Natural killer cell (primary cell): ENCODE measurements around the gene TLK1. TPM values are rescaled to one million over a fixed set of nuclear protein-coding genes. Genes with fewer than 3 reads are reported as not detected.

Source experiments
- ATAC-seq, 3 donors: fragments of 150-1000 bp in 2 of 3; fragments of 200-7000 bp in 1 of 3; cut with Tn5 transposase; 1 replicate in 1 of 3; 2 replicates in 2 of 3; pipeline ENCODE4 v1.10.0; 2021; ENCODE audit warnings: mild to moderate bottlenecking in 2 of 3, moderate library complexity in 2 of 3
- DNase-seq, 2 donors: peaks; one replicate each; pipeline versions ENCODE4 v3.0.0 to v3.0.0-alpha.2; 2013 to 2021; ENCODE audit warnings: mixed read lengths in 1 of 2
- H3K27ac ChIP-seq: one replicate; pipeline ENCODE4 v1.5.1; 2013; ENCODE audit warnings: mild to moderate bottlenecking, low read length
- H3K27me3 ChIP-seq: one replicate; pipeline ENCODE4 v1.6.1; 2013; ENCODE audit warnings: low read length; ENCODE audit not compliant: control insufficient read depth, insufficient read depth
- H3K36me3 ChIP-seq: one replicate; pipeline ENCODE4 v1.6.1; 2013; ENCODE audit warnings: low read length; ENCODE audit not compliant: control insufficient read depth, insufficient read depth
- H3K4me1 ChIP-seq: one replicate; pipeline ENCODE4 v1.6.1; 2013; ENCODE audit warnings: low read length; ENCODE audit not compliant: control insufficient read depth, insufficient read depth
- H3K4me3 ChIP-seq: one replicate; pipeline ENCODE4 v1.5.1; 2013; ENCODE audit warnings: low read length
- H3K9me3 ChIP-seq: one replicate; pipeline ENCODE4 v1.6.1; 2013; ENCODE audit warnings: low read length; ENCODE audit not compliant: control insufficient read depth, insufficient read depth
- H3K27ac Mint-ChIP-seq, 2 donors: one replicate each; pipeline ENCODE4 v1.8.0; 2022; ENCODE audit warnings: mild to moderate bottlenecking in 2 of 2, mixed read lengths in 2 of 2, moderate library complexity in 1 of 2
- H3K27me3 Mint-ChIP-seq, 2 donors: one replicate each; pipeline ENCODE4 v1.8.0; 2022; ENCODE audit warnings: low read depth in 2 of 2, mixed read lengths in 2 of 2
- H3K36me3 Mint-ChIP-seq: one replicate; pipeline ENCODE4 v1.8.0; 2022; ENCODE audit warnings: mixed read lengths
- H3K4me1 Mint-ChIP-seq, 2 donors: one replicate each; pipeline ENCODE4 v1.8.0; 2022; ENCODE audit warnings: mixed read lengths in 2 of 2
- H3K4me3 Mint-ChIP-seq: one replicate; pipeline ENCODE4 v1.8.0; 2022; ENCODE audit warnings: mild to moderate bottlenecking, moderate library complexity, mixed read lengths
- H3K9me3 Mint-ChIP-seq, 2 donors: one replicate each; pipeline ENCODE4 v1.8.0; 2022; ENCODE audit warnings: mixed read lengths in 2 of 2
- WGBS: methylation state at CpG from one replicate; pipeline ENCODE4 v1.1.7; 2013; ENCODE audit warnings: missing lambda C conversion rate; ENCODE audit not compliant: insufficient coverage; 5-methylcytosine and 5-hydroxymethylcytosine counted together
- intact Hi-C: fragments of 100-400 bp; cut with micrococcal nuclease; formaldehyde crosslinking; loops from one replicate; pipeline ENCODE4 v1.14.2; 2022
- total RNA-seq, 4 donors: library from RNA; stranded (reverse); fragments of 120-200 nt in 1 of 4; gene quantifications; one replicate each; pipeline versions ENCODE4 v1.2.3 to v1.2.4, GENCODE V29; 2013 to 2022
- TF ChIP-seq, protein P1 (sequence below): fragments of 200-600 bp; IDR thresholded peaks from one replicate; pipeline ENCODE4 v1.8.0; 2022; ENCODE audit warnings: antibody characterized with exemption

The TLK1 gene
- total RNA-seq, 3 donors from 2014 or later (not counting 1 experiment from before 2014, with no cell fraction given) = 90.9 to 101 (median 91.2) TPM

GRCh38 chr2:170967553-170967952, 193.1 kb downstream of the TLK1 start:
- Histone ChIP-seq H3K27ac (no peak overlapping the region), H3K4me1 (no peaks in the 10 kb centered on the region), H3K36me3 (peaks cover 46% of the 10 kb centered on the region), H3K27me3 (no peaks in the 10 kb centered on the region), H3K4me3 (no peak overlapping the region), H3K9me3 (no peaks in the 10 kb centered on the region)
- H3K9me3 Mint-ChIP-seq = no peaks in the 10 kb centered on the region
- ATAC-seq = no peak
- TF ChIP-seq, protein P1, sequence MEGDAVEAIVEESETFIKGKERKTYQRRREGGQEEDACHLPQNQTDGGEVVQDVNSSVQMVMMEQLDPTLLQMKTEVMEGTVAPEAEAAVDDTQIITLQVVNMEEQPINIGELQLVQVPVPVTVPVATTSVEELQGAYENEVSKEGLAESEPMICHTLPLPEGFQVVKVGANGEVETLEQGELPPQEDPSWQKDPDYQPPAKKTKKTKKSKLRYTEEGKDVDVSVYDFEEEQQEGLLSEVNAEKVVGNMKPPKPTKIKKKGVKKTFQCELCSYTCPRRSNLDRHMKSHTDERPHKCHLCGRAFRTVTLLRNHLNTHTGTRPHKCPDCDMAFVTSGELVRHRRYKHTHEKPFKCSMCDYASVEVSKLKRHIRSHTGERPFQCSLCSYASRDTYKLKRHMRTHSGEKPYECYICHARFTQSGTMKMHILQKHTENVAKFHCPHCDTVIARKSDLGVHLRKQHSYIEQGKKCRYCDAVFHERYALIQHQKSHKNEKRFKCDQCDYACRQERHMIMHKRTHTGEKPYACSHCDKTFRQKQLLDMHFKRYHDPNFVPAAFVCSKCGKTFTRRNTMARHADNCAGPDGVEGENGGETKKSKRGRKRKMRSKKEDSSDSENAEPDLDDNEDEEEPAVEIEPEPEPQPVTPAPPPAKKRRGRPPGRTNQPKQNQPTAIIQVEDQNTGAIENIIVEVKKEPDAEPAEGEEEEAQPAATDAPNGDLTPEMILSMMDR = no peak
- DNase-seq = no peak
- H3K27me3 Mint-ChIP-seq = no peaks in the 10 kb centered on the region
- intact Hi-C loops = no loop called here
- H3K4me1 Mint-ChIP-seq = no peaks in the 10 kb centered on the region
- H3K27ac Mint-ChIP-seq = no peak overlapping the region
- H3K36me3 Mint-ChIP-seq = peaks cover 16% of the 10 kb centered on the region
- H3K4me3 Mint-ChIP-seq = no peak overlapping the region
- WGBS = 96% methylated on average over 5 of the region's 5 CpGs

GRCh38 chr2:170966648-170967396, 193.9 kb downstream of the TLK1 start:
- DNase-seq = peak in 1 of 2 donors; percentile 21
- no peaks in the 10 kb centered on the region for H3K27me3 Mint-ChIP-seq

GRCh38 chr2:170965446-170966225, 195.1 kb downstream of the TLK1 start:
- Mint-ChIP-seq H3K27me3 (no peaks in the 10 kb centered on the region), H3K27ac (no peak overlapping the region), H3K9me3 (no peaks in the 10 kb centered on the region), H3K4me3 (no peak overlapping the region), H3K4me1 (no peaks in the 10 kb centered on the region), H3K36me3 (peaks cover 16% of the 10 kb centered on the region)
- Histone ChIP-seq H3K27me3 (no peaks in the 10 kb centered on the region), H3K9me3 (no peaks in the 10 kb centered on the region), H3K27ac (no peak overlapping the region), H3K36me3 (peaks cover 62% of the 10 kb centered on the region), H3K4me1 (no peaks in the 10 kb centered on the region), H3K4me3 (no peak overlapping the region)
- DNase-seq (no peak), ATAC-seq (no peak)
- intact Hi-C loops = no loop called here
- TF ChIP-seq, protein P1 = no peak
- WGBS = 88% methylated on average over 20 of the region's 20 CpGs

More at GRCh38 chr2:170966648-170967396, 193.9 kb downstream of the TLK1 start:
- H3K4me1 ChIP-seq = no peaks in the 10 kb centered on the region
- no peaks in the 10 kb centered on the region for H3K9me3 ChIP-seq
- Mint-ChIP-seq H3K27ac (peak overlapping the region in 1 of 2 donors; percentile 57), H3K4me3 (no peak overlapping the region), H3K36me3 (peaks cover 16% of the 10 kb centered on the region), H3K4me1 (no peaks in the 10 kb centered on the region), H3K9me3 (no peaks in the 10 kb centered on the region)
- WGBS = 92% methylated on average over 11 of the region's 13 CpGs
- no peaks in the 10 kb centered on the region for H3K27me3 ChIP-seq
- TF ChIP-seq, protein P1 = no peak
- peak in 1 of 3 donors; percentile 31 for ATAC-seq
- no peak overlapping the region for H3K27ac ChIP-seq
- intact Hi-C loops = no loop called here
- H3K4me3 ChIP-seq = no peak overlapping the region
- peaks cover 52% of the 10 kb centered on the region for H3K36me3 ChIP-seq
